ENCODE results near the gene CEP152.

The CEP152 gene

GRCh38 chr15:48733615-48734014 is 77.3 kb downstream of the CEP152 start:
- H3K27me3 Mint-ChIP-seq (ENCODE audit: low read depth, poor library complexity) = peaks cover 3% of the 10 kb centered on the region
- no peak overlapping the region for H3K4me3 Mint-ChIP-seq
- peaks cover 26% of the 10 kb centered on the region for H3K9me3 Mint-ChIP-seq
- no peak for DNase-seq
- no peaks in the 10 kb centered on the region for H3K4me1 Mint-ChIP-seq
- H3K36me3 Mint-ChIP-seq (ENCODE audit: low read depth) = peaks cover 71% of the 10 kb centered on the region
- TF ChIP-seq, protein P1, sequence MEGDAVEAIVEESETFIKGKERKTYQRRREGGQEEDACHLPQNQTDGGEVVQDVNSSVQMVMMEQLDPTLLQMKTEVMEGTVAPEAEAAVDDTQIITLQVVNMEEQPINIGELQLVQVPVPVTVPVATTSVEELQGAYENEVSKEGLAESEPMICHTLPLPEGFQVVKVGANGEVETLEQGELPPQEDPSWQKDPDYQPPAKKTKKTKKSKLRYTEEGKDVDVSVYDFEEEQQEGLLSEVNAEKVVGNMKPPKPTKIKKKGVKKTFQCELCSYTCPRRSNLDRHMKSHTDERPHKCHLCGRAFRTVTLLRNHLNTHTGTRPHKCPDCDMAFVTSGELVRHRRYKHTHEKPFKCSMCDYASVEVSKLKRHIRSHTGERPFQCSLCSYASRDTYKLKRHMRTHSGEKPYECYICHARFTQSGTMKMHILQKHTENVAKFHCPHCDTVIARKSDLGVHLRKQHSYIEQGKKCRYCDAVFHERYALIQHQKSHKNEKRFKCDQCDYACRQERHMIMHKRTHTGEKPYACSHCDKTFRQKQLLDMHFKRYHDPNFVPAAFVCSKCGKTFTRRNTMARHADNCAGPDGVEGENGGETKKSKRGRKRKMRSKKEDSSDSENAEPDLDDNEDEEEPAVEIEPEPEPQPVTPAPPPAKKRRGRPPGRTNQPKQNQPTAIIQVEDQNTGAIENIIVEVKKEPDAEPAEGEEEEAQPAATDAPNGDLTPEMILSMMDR (IDR thresholded peaks at IDR 0.05) = no peak
- no peak overlapping the region for H3K27ac Mint-ChIP-seq

DNA sequence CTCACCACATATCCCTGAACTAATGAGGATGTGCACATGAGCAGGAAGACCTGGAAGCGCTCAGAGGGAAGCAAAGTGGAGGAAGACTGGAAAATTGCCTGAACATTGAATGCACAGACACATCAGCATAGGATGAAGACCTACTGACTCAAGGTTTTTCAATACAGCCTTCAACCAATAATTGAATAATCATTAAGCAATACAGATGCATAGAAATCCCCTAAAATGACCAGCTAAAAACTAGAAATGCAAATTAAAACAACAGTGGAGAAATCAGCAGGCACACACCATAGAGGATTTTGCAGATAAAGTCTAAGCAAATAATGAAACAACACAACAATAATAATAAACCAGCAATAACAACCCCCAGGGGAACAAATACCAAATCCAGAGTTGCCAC is 80.4 kb downstream of the CEP152 start:
- DNase-seq = no peak
- Mint-ChIP-seq H3K9me3 (peaks cover 26% of the 10 kb centered on the region), H3K27me3 (ENCODE audit: low read depth, poor library complexity) (peaks cover 3% of the 10 kb centered on the region), H3K36me3 (ENCODE audit: low read depth) (peaks cover 58% of the 10 kb centered on the region), H3K4me3 (no peak overlapping the region), H3K27ac (no peak overlapping the region), H3K4me1 (peaks cover under 1% of the 10 kb centered on the region)
- TF ChIP-seq, protein P1 (IDR thresholded peaks at IDR 0.05) = no peak

DNA sequence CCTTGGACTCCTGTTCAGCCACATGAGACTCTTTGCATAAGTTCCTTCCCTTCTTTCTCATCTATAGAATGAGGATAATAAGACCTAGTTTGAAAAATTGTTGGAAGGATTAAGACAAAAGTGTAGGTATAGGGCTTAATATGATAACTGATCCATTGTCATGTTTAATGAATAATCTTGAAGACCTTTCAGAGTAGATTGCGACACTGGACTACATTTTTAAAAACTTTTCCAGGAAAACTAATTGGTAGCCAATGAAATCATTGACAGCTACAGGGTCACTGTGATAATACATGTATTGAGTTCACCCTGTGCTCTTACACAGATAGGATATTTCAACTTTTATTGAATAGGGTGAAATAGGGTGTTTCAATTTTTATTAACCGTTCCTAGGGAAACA is 86.9 kb downstream of the CEP152 start:
- Mint-ChIP-seq H3K4me3 (no peak overlapping the region), H3K9me3 (no peaks in the 10 kb centered on the region), H3K27ac (no peak overlapping the region), H3K4me1 (peaks cover 14% of the 10 kb centered on the region), H3K27me3 (ENCODE audit: low read depth, poor library complexity) (no peaks in the 10 kb centered on the region), H3K36me3 (ENCODE audit: low read depth) (peaks cover 10% of the 10 kb centered on the region)
- no peak for DNase-seq
- TF ChIP-seq, protein P1 (IDR thresholded peaks at IDR 0.05) = no peak

GRCh38 chr15:48722764-48723661 is 87.9 kb downstream of the CEP152 start:
- Mint-ChIP-seq H3K27ac (no peak overlapping the region), H3K9me3 (no peaks in the 10 kb centered on the region), H3K27me3 (ENCODE audit: low read depth, poor library complexity) (peaks cover 4% of the 10 kb centered on the region), H3K4me1 (peaks cover 14% of the 10 kb centered on the region), H3K4me3 (no peak overlapping the region), H3K36me3 (ENCODE audit: low read depth) (peaks cover 6% of the 10 kb centered on the region)
- TF ChIP-seq, protein P1 (IDR thresholded peaks at IDR 0.05) = no peak
- no peak for DNase-seq

DNA sequence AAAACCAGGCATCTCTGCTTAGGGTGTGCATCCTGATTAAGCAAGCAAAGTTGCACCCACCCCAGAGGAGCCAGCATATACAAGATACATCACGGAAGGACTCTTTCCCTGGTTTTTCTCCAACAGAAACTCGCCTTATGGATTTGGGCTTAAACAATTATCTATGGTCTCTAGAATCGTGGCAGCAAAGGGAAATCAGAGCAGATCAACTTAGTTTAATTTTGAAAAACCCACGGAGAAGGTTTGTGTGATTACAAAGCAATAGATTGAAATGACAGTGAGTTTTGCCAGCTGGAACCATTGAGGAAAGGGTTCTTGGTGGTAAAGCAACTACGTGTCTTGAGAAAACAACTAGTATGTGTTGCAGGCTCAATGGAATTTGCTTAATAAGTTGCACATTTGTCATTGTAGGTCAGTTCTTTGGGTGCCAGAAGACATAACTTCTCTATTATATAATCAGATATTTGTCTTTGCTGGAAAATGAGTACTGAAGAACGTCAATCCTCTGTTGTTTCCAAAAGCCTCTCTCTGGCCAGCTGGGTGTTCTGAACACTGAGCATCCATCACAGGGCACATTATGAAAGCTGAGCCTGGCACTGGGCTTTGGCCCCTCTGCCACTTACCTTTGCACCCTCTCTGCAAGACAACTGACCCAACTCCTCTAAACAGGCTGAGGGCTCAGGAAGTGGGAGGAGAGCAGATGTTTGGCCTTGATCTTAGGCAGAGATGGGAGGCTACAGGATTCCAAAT is 89.6 kb downstream of the CEP152 start:
- Mint-ChIP-seq H3K4me3 (no peak overlapping the region), H3K36me3 (ENCODE audit: low read depth) (peaks cover 9% of the 10 kb centered on the region), H3K27me3 (ENCODE audit: low read depth, poor library complexity) (peaks cover 5% of the 10 kb centered on the region), H3K27ac (no peak overlapping the region), H3K4me1 (peaks cover 14% of the 10 kb centered on the region), H3K9me3 (peaks cover 13% of the 10 kb centered on the region)
- TF ChIP-seq, protein P1 (IDR thresholded peaks at IDR 0.05) = no peak
- no peak for DNase-seq

All from nephron progenitor cell (in vitro differentiated cells).